HG02885 (cell line): Measurements from ENCODE around the gene CNKSR2.
"Not testable (repeated sequence)": the region's sequence is repeated elsewhere in the genome, so short reads cannot be mapped to it uniquely, and the experiment has no call there.

Source experiments
- ATAC-seq: cut with Tn5 transposase; IDR thresholded peaks from one replicate; pipeline ENCODE4 v1.9.1; 2021; ENCODE audit warnings: mild to moderate bottlenecking; ENCODE audit not compliant: unreplicated experiment, poor library complexity

Gene CNKSR2

GRCh38 chrX:21437036-21437435, 62.8 kb downstream of the CNKSR2 start:
- no peak for ATAC-seq

GRCh38 chrX:21438792-21439191, 64.6 kb downstream of the CNKSR2 start:
- ATAC-seq = peak; percentile 99

- ATAC-seq = no peak
These were observed 66.7 kb downstream of the CNKSR2 start for GRCh38 chrX:21440911-21441310.

GRCh38 chrX:21457718-21458117, 83.5 kb downstream of the CNKSR2 start:
- no peak for ATAC-seq

- ATAC-seq = no peak
These were observed 94.9 kb downstream of the CNKSR2 start for GRCh38 chrX:21469071-21469470.

DNA sequence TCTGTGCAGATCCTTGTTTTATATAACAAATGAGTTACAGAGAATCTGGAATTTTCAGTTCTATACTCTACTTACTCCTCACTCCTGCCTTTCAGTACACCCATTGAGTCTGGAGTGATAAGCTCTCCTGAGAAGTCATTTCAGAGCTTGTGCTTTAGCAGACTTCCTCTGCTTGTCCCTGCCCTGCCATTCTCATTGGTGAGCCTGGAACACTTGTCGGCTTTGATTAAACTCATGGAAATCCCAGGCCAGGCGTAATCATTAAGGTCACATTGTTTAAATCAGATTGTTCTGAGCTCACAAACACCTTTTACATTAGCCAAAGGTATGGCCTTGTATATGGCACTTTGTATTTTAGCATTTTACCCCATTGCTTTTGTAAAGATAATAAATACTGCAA, 102.7 kb downstream of the CNKSR2 start:
- no peak for ATAC-seq

- ATAC-seq = peak; percentile 94
These were observed 105.6 kb downstream of the CNKSR2 start for GRCh38 chrX:21479695-21480270.

GRCh38 chrX:21481761-21482160, 107.5 kb downstream of the CNKSR2 start:
- ATAC-seq = no peak

GRCh38 chrX:21484051-21484450, 109.8 kb downstream of the CNKSR2 start:
- ATAC-seq = not testable (repeated sequence)

DNA sequence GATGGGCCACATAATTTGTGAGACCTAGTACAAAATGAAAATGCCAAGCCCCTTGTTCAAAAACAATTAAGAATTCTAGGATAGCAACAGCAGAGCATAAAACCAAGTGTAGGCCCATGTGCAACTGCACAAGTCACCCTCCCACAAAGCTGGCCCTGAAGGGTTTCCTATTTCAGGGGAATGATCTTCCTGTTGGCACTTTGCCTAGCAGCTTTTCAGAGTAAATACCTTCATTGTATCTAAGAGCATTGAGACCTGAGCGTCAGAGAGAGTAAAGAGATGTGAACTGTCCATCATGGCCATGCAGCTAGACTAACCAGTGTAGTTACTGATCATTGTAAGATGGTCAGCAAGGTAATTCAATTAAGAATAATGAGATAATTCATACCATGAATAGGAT, 113.6 kb downstream of the CNKSR2 start:
- no peak for ATAC-seq

DNA sequence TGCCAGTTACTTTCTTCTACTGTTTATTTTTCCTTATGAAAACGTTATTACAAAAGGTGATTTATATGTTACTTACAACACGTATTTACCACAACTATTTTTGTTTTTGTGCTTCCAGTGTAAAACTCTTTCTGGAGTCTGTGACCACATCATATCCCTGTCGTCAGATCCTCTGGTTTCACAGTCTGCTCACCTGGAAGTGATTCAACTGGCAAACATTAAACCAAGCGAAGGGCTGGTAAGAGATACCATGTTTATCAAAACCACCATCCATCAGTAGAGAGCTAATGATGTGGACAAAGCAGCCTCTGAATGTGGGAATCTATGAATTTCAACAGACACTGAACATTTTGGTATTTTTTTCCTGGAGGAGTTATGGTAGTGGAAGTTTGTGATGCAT, 116.1 kb downstream of the CNKSR2 start:
- no peak for ATAC-seq

- ATAC-seq = no peak
These were observed 119.1 kb downstream of the CNKSR2 start for GRCh38 chrX:21493226-21493830.

DNA sequence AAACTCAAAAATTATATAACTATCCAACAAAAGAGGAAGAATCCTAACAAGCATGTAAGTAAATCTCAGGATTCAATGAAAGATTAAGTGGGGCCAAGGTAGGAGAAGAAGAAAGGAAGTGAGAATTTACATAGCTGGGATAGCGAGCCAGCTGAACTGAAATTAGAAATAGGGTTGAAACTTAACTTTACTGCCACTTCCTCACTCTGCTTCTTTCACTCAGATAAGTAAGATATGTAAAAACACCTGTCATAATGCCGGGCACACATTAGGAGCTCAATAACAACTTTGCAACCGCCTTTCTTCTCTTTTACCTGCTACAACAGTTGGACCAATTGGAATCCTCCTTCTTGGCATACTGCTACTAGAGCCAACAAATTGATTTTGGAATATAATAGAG, 129.4 kb downstream of the CNKSR2 start:
- peak; percentile 94 for ATAC-seq

DNA sequence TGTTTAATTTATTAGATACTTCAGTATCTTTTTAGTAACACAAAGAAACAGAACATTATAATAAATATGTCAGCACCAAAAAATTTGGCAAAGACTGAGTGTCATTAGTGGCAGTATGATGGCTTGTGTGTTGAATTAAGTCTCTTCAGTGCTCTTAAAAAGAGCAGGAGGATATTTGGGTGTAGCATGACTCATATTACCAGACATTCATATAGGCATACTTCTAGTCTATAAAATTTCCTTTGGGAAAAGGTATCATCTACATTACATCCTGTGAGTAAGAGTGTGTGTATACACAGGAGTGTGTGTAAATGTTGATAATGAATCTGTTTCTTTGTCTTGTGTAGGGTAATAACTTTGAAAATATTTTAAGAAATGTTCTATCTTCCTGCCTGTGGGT, 135.7 kb downstream of the CNKSR2 start:
- ATAC-seq = no peak

GRCh38 chrX:21524008-21524407, 149.8 kb downstream of the CNKSR2 start:
- ATAC-seq = no peak

DNA sequence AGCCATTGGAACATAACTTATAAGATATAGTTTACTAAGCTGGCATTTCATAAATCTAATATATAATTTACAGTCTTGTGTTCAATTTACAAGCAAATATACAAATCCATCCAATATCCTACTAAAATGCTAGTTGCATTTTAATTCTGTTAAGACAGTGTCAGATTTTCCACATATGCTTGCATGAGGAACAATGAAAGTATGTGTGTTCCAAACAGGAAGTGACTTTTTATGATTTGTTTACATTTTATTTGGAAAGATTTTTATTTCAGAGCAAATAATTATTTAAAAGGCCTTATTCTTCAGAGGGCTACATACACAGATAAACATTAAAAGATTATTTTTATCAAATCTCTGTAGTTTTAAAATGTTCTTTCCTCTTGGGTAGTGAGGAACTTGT, 153.9 kb downstream of the CNKSR2 start:
- ATAC-seq = no peak

GRCh38 chrX:21529771-21530170, 155.6 kb downstream of the CNKSR2 start:
- no peak for ATAC-seq

DNA sequence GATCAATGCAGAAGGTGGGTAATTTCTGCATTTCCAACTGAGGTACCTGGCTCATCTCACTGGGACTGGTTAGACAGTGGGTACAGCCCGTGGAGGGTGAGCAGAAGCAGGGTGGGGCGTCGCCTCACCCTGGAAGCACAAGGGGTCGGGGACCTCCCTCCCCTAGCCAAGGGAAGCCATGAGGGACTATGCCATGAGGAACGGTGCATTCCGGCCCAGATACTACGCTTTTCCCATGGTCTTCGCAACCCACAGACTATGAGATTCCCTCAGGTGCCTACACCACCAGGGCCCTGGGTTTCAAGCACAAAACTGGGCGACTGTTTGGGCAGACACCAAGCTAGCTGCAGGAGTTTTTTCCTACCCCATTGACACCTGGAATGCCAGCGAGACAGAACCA, 170.4 kb downstream of the CNKSR2 start:
- ATAC-seq = not testable (repeated sequence)

GRCh38 chrX:21559417-21559816, 185.2 kb downstream of the CNKSR2 start:
- ATAC-seq = no peak

DNA sequence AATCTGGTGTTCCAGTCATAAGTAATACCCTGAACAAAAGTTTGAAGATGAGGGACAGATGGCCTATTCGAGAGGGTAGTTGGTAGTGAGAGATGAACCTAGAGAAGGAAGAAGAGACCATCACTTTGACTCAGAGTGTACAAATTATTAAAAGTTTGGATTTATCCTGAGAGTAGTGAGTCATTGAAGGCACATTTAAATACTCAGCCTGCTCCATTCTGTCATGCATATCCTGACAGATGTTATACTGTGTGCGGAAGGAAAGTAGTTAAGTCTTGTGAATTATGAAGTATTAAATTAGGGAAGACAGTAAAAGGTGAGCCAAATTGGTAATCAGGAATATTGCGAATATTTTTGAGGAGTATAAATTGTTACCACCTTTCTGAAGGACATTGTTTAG, 190.8 kb downstream of the CNKSR2 start:
- no peak for ATAC-seq

DNA sequence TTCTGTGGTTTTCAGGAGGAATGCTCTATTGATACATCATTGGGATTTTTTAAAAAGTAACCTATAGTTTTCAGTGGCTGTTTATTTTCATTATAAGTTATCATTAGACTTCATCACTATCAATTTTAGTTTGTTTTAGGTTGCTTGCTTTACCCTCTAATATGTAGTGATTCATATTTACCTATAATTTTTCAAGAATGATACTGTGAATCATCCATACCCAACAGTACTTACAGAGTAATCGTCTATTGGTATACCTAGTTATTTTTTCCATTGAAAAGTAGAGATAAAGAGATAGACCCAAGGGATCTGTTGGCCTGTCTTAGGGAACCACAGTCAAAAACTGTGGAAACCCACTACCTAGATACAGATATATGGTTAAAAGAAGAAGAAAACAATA, 200.6 kb downstream of the CNKSR2 start:
- ATAC-seq = no peak

- ATAC-seq = no peak
These were observed 207.3 kb downstream of the CNKSR2 start for GRCh38 chrX:21581479-21581878.
